DND-41 (cell line): Measurements from ENCODE around the gene DNMT3L.
"Not testable (repeated sequence)": the region's sequence is repeated elsewhere in the genome, so short reads cannot be mapped to it uniquely, and the experiment has no call there.

Experiments
- EZH2 ChIP-seq: IDR thresholded peaks from 3 replicates; pipeline ENCODE4 v1.6.1; 2012; ENCODE audit warnings: borderline replicate concordance, low read depth, mild to moderate bottlenecking, moderate library complexity, low read length, inconsistent platforms; ENCODE audit not compliant: severe bottlenecking
- TF ChIP-seq, protein P1 (sequence below): IDR thresholded peaks from 2 replicates; pipeline ENCODE4 v1.5.1; 2012; ENCODE audit warnings: borderline replicate concordance, low read length, moderate library complexity, mild to moderate bottlenecking; ENCODE audit not compliant: poor library complexity, severe bottlenecking; ENCODE audit errors: extremely low read depth

DNA sequence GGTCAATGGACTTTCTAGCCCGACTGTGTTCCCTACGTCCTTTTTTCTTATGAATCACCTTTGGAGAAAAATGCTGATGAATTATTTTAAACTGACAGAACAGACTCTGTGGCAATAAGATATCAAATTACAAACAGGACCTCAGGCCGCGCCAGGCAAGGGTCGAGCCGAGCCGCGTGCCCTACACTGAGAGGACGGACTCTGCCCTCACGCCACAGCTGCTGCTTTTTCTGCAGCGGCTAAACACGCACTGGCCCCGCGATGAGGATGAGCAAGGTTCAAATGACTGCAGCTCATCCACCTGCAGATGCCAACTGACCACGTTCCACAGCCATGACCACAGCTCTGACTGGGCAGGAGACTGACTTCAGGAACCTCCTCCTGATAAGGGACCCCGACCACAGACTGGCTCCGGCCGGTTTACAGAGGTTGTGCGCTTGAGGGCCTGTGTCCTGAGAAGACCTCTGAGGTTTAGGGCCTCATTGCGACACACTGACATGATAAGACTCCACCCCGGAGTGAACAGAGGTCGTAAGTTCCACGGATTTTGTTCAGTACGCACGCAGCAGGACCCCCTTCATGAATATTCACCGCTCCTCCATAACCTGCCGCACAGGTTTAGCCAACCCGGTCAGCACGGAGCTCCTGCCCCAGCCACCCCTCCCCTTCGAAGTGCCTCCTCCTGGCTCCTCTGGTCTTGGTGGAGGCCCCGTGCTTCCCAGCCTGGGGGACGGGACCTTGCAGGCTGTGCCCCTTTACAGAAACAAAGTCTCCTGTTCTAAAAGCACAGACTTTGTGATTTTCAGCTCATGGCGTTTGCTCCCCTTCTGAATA is 12.3 kb downstream of the DNMT3L start:
- TF ChIP-seq EZH2 = not testable (repeated sequence)
- TF ChIP-seq, protein P1, sequence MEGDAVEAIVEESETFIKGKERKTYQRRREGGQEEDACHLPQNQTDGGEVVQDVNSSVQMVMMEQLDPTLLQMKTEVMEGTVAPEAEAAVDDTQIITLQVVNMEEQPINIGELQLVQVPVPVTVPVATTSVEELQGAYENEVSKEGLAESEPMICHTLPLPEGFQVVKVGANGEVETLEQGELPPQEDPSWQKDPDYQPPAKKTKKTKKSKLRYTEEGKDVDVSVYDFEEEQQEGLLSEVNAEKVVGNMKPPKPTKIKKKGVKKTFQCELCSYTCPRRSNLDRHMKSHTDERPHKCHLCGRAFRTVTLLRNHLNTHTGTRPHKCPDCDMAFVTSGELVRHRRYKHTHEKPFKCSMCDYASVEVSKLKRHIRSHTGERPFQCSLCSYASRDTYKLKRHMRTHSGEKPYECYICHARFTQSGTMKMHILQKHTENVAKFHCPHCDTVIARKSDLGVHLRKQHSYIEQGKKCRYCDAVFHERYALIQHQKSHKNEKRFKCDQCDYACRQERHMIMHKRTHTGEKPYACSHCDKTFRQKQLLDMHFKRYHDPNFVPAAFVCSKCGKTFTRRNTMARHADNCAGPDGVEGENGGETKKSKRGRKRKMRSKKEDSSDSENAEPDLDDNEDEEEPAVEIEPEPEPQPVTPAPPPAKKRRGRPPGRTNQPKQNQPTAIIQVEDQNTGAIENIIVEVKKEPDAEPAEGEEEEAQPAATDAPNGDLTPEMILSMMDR = not testable (repeated sequence)
